ENCODE measurements around the gene INPP5A.
"Not testable (repeated sequence)": the region's sequence is repeated elsewhere in the genome, so short reads cannot be mapped to it uniquely, and the experiment has no call there.

INPP5A gene

DNA sequence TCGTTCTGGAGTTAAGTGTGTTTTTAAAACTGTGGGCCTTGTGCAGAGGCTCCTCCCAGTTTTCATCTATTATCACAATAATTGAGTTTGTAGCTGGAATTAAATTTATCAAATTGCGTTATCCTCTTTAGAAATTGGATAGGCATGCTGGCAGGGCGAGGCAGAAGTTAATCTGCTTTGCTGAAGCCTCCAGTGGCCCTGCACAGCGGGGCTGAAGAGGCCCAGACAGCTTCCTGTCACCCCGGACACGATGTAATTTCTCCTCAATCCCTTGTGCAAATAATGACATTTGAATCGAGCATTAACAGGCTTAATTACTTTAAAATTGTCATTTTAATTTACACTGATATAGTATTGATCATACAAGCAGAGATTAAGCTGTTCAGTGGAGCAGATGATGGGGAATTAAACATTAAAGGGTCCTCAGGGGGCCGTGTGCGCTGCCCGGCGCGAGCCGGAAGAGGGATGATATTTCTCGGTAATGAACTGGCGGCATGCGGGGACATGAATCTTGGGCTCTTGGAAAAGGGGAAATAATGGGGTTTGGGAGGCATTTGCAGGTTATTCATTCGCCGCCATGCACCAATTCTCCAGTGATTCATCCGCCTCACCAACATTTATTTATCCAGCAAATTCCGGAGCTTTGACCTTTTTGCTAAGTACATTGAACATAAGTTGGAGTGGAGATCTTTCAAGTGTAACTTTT lies 129.9 kb downstream of the INPP5A start:
- FAIRE-seq, result no peak

DNA sequence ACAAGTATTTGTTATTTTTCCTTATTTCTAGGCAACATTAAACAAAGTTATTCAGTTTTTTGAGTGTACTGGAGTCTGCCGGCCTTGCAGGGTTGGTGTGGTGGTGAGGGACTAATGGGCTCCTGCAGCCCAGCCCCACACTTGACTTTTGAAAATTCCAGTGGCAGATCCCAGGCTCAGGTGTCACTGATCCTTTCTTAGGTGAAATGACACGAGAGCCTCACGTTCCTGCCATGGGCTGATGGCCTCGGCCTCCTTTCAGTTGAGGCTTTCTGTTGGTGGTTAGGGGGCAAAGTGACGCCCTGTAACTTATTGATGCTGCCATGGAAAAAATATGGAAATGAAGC lies 130.4 kb downstream of the INPP5A start:
- no peak for DNase-seq (ENCODE audit: insufficient read length, low spot score)
- no peak for FAIRE-seq

More for the DNA sequence above, 129.9 kb downstream of the INPP5A start:
- DNase-seq (ENCODE audit: insufficient read length, low spot score), result no peak

DNA sequence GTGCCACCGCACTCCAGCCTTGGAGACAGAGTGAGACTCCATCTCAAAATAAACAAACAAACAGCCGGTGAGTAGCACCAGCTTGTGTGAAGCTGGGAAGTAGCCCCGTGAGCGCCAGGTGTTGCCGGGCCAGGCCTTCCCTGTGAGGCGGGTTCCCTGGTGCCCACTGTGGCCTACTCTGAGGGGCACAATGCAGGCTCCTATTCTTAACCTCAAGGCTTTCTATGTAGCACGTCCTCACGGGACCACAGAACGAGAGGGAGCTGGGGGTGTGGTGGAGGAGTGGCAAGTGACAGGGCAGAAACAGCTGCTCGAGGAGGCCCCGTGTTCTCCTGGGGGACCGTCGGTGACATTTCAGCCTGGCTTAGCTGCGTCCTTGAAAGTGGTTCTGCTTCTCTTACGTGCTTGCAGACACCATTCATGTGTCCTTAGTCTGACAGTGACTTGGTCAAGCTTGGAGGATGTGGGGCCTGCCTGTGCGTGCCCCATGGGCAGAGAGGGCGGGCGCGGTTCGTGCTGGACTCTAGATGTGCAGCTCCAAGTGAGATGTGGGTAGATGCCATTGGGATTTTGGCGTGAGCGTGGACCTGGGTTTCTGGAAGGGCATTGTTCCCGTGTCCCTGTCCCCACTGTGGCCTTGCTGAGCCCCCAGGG lies 131.7 kb downstream of the INPP5A start:
- no peak for FAIRE-seq
- DNase-seq (ENCODE audit: insufficient read length, low spot score), result no peak

DNA sequence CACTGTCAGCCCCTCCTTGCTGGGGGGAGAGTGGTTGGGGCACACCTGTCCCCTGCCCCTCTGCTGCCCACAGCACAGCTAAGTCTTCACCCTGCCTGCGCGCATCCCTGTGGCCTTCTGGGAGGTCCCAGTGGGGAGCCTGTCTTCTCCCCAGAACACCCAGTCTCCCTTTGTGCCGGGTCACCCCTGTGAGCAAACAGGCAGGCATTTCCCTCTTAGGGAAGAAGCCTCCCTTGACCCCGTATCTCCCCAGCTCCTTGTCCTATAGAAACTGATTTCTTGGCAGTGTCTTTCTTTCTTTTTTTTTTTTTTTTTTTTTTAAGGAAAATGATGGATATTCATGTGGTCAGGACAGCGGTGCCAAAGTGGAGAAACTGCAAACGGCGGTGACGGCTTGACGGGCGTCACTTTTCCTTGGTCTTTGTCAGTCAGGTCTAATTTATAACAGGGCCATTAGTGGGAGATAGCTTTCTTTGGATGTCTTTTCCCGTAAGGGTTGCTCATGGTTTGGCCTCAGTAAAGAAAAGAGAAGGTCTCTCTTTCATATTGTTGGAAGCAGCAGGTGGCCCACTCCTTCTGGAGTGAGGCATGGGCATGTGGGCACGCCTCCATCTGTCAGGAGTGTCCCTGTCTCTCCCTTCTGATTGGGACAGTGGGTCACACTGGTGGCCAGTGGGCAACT lies 133.1 kb downstream of the INPP5A start:
- DNase-seq (ENCODE audit: insufficient read length, low spot score), result no peak

DNA sequence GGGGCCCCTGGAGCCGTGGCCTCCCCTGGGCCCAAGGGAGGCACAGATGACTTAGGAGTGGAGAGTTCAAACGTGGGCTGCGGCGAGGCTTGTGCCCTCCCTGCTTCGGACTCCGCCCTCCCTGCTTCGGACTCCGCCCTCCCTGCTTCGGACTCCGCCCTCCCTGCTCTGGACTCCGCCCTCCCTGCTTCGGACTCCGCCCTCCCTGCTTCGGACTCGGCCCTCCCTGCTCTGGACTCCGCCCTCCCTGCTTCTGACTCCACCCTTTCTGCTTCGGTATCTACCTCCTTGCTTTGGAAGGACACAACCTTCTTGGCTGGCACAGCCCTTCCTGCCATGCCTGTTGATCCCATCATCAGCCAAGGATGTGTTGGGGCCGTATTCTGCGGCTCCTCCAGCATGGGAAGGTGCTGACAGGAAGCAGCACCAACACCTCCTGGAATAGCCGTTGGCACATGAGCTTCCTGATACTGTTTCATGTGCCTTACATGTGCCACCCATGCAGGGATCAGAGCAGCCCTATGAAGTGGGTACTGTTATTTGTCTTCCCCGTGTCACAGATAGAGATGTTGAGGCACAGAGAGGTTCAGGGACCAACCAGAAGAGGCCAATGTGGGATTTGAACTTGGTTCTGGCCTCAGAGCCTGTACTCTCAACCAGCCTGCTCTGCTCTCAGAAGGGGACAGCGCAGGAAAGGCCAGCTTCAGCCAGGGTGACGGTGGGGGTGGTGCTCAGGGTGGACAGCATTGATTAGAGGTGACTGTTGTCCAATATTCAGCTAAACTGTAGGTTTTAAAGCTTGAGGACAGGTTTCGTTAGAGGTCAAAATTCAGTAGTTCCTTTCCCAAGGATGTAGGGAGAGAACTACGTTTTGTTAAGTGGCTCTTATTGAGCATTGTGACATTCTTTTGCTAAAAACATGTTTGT lies 133.9 kb downstream of the INPP5A start:
- no peak for DNase-seq (ENCODE audit: insufficient read length, low spot score)
- FAIRE-seq, result no peak

More for the DNA sequence above, 133.1 kb downstream of the INPP5A start:
- no peak for FAIRE-seq

DNA sequence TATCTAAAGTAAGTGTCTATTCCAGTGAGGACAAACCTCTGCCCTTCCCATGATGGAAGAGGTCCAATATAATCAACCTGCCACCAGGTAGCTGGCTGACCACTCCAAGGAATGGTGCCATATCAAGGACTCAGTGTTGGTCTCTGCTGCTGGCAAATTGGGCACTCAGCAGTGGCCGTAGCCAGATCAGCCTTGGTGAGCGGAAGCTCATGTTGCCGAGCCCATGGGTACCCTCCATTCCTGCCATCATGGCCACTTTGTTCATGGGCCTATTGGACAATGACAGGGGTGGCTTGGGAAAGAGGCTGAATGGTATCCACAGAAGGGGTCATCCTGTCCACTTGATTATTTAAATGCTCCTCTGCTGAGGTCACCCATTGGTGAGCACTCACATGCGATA lies 136.2 kb downstream of the INPP5A start:
- not testable (repeated sequence) for FAIRE-seq

DNA sequence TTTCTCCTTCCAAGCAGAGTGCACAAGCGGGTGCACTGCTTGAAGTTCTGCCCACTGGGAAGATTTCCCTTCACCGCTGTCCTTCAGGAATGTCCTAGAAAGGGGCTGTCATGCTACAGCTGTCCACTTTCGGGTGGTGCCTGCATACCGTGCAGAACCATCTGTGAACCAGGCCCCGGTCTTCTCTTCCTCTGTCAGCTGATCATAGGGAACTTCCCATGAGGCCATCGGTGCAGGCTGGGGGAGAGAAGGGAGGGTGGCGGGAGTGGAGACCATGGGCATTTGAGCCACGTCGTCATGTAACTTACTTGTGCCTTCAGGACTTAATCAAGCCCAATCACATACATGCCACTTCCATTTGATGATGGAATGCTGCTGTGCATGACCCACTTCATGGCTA lies 136.7 kb downstream of the INPP5A start:
- no peak for FAIRE-seq

More for the DNA sequence above, 136.2 kb downstream of the INPP5A start:
- DNase-seq (ENCODE audit: insufficient read length, low spot score), result not testable (repeated sequence)

DNA sequence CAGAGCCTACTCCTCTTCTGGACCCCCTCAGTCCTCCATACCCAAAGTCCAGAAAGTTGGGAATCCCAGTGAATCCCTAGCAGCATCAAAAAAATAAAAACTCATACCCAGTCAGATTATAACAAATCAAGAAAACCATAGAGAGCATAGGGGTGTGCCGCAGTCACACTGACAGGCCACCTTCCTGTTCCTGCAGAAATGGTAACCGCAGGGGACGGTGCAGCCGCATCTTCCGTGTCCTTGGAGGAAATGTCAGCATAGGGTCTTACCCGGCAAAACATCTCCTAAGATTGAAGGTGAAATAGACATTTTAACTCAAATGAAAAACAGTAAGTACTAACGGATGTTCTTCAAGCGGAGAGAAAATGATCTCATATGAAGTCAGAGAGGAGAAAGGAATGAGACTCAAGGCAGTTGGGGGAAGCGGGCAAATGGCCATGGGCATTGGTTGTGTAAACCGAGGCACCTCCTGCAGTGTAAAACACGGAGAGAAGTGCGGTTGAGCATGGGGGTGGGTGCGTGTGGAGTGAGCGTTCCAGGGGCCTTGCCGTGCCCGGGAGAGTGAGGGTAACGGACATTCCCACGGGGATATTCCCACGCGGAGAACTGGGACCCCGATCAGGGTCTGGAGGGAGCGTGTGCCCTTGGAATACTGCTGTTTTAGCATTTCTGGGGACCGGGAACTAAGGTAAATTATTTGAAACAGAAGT lies 137.6 kb downstream of the INPP5A start:
- no peak for FAIRE-seq
- no peak for DNase-seq (ENCODE audit: insufficient read length, low spot score)

More for the DNA sequence above, 136.7 kb downstream of the INPP5A start:
- DNase-seq (ENCODE audit: insufficient read length, low spot score), result no peak

DNA sequence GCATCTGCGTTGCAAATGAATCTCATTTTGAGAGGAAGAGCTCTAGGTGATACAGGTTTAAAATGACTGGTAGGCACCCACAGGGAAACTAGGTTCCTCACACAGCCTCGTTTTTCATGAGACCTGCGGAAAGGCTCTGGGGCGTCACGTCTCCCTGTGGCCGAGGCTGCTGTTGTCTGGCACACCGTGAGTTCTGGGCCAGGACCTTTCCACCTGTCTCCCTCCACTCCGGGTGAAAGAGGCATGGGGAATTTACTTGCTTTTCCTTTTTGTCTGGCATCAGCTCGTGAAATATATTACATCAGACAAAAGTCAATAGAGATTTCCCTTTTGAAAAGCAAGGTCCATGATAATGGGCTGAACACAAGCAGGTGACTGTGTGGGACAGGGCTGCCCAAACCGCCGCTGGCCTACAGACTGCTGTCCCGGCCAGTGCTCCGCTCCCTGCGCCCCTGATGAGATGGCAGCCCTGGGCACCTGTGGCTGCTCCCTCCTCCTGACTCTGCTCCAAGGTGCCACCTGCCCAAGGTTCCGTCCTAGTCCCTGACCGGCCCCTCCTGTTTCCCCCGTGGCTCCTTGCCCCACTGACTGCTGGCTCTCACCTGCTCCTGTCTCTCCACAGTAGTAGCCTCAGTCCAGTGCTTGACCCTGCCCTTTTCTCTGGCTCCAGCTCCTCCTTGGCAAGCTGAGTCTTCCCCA lies 138.8 kb downstream of the INPP5A start:
- no peak for FAIRE-seq

DNA sequence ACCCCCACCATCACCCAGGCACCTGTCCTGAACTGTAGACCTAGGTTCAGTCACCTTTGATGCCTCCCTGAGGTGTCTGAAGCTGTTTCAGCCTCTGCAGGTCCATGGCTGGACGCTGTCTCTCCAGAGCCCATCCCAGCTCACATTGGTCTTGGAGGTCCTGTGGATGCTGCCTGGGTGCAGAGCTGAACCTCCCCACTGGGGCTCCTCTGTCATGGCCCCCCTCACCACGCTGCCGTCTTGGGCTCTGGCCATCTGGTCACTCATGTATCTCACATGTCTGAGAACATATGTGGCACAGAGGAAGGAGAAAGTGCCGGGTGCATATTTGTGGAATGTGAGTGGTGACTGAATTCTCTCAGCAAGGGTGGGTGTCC lies 139.5 kb downstream of the INPP5A start:
- DNase-seq (ENCODE audit: insufficient read length, low spot score) (no peak), FAIRE-seq (no peak)

More for the DNA sequence above, 138.8 kb downstream of the INPP5A start:
- DNase-seq (ENCODE audit: insufficient read length, low spot score), result no peak

DNA sequence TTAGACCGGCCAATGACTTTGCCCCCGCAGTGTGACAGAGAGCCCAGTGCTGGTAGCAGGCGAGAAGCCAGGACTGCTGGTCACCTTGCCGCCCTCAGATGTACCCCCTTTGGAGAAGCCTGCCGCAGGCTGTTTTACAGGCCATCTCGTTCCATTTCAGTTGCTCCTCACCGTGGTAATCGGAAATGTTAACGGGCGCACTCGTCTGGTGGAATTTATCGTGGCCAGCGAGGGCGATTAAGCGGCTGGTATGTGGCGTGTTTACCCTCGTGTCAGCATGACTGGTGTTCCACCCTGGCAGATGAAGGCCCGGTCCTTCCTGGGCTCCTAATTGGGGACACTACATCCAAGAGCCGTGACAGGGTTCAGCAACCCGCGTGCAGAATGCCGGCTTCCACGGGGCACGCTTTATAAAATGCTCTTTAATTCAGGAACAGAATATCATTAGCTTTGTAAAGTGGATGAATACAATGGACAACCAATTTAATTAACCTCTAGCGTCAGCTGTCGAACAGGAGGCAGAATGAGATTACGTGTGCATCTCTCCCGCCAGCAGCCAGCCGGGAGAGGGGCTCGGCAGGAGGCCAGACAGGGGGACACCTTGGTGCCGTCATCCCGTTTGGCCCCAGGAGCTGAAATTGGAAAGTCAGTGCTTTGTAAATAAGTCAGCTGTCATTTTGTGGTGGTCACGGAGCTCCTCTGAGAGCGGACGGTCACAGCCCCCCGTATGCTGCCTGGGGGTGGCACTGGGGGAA lies 140.1 kb downstream of the INPP5A start:
- no peak for FAIRE-seq
- no peak for DNase-seq (ENCODE audit: insufficient read length, low spot score)

DNA sequence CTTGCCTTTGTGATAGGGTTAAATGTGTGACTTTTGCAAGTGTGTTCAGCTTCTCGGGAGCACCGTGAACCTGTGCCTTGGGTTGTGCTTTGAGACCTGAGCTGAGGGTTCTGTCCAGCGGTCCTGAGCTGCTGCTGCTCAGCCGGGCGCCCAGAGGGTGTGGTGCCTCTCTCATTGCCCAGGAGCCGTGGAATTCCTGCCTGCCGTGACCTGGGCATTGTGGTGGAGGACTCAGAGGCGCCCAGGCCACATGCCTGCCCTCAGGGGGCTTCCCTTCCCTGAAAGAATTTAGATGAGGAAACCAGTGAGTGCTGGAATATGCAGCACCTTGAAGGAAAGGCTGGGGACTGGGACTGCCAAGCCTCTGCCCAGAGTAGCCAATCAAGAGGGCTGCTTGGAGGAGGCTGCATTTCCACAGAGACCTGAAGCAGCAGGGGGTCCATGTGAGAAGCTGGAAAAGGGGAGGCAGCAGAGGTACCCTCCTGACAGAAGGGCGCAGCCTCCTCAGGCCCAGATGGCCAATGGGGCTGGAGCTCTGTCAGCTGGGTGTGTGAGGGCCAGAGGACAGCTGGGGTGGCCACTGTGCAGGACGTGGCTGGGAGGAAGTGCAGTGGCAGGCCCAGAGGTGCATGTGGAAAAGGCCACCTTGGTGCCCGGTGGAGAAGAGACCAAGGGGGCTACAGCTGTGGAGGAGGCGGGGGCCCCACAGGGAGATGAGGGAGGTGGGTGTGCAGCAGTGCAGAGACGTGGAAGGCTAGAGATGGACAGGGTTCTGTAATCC lies 141.0 kb downstream of the INPP5A start:
- no peak for DNase-seq (ENCODE audit: insufficient read length, low spot score)
- FAIRE-seq, result no peak

DNA sequence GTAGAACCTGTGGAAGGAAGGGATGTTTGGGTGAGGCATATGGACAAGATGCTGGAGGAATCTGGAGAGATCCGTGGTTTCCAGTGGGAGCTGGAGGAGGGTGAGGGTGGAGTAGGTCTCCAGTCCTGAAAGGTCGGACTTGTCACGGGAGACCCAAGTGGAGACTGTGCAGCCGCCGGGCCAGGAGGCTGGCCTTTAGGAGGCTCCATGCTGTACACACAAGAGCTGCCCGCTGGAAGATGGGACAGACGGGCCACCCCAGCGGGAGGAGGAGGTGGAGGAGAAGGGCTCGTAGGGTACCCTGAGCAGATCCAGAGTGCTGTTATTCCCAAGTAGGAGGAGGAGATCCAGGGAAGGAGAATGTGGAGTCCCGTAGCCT lies 141.6 kb downstream of the INPP5A start:
- no peak for DNase-seq (ENCODE audit: insufficient read length, low spot score)

DNA sequence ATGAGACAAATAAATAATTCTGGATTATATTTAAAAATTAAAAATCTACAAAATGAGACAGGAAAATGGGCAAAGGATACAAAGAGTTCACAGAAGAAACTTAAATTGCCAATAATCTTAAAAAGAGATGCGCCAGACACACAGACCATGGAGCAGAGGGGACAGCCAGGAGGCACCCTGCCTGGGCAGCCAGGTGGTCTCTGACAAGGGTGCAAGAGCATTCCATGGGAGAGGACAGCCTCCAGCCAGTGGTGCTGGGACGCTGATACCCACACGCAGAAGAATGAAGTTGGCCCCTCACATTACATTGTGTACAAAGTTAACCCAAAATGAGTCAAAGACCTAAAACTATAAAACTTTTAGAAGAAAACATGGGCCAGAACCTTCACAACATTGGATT lies 142.1 kb downstream of the INPP5A start:
- no peak for DNase-seq (ENCODE audit: insufficient read length, low spot score)
- FAIRE-seq, result no peak

More for the DNA sequence above, 141.6 kb downstream of the INPP5A start:
- FAIRE-seq, result no peak

DNA sequence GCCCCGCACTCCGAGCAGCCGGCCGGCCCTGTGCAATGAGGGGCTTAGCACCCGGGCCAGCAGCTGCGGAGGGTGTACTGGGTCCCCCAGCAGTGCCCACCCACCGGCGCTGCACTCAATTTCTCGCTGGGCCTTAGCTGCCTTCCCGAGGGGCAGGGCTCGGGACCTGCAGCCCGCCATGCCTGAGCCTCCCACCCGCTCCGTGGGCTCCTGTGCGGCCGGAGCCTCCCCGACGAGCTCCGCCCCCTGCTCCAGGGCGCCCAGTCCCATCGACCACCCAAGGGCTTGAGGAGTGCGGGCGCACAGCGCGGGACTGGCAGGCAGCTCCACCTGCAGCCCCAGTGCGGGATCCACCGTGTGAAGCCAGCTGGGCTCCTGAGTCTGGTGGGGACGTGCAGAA lies 143.2 kb downstream of the INPP5A start:
- not testable (repeated sequence) for FAIRE-seq; DNase-seq (ENCODE audit: insufficient read length, low spot score)

DNA sequence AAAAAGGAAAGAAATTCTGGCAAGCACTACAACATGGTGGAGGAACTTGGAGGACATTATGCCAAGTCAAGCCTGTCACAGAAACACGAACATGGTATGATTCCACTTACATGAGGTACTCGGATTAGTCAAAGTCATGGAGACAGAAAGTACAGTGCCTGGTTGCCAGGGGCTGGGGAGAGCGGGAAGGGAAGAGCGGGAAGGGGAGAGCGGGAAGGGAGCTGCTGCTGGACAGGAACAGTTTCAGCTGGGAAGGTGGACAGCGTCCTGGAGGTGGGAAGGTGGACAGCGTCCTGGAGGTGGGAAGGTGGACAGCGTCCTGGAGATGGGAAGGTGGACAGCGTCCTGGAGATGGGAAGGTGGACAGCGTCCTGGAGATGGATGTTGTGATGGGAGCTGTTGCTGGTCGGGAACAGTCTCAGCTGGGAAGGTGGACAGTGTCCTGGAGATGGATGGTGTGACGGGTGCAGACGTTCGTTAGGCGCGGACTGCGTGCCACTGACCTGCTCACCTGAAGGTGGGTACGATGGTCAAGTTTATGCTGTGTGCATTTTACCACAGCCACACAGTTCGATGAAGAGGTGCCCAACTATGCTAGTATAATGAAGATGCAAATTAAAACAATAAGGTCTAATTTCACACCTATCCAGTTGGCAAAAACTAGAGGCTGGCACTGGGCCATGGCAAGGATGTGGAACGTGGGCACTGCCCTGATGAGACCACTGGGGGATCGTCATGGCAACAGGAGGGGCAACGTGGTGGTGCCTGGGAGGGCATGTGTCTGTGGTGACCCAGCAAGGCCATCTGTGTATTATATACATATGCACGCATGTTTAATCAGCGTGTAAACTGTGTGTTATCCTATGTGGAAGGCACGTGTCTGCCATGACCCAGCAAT lies 144.5 kb downstream of the INPP5A start:
- FAIRE-seq (peak; percentile 46), DNase-seq (ENCODE audit: insufficient read length, low spot score) (no peak)

Data from HTR-8/SVneo (cell line).